Adrenal gland (tissue), 5 donors: ENCODE measurements around the gene PPT1.

ENCODE experiments used
- CTCF ChIP-seq, 6 experiments: fragments of 450-650 bp in 4 of 6; fragments of 200-600 bp in 2 of 6; sonication (generic) in 1 of 6; IDR thresholded peaks; 1 replicate in 5 of 6; 2 replicates in 1 of 6; pipeline versions ENCODE4 v1.5.1 to v1.8.0; 2016 to 2021; ENCODE audit warnings: antibody characterized with exemption in 6 of 6, mild to moderate bottlenecking in 2 of 6, moderate library complexity in 1 of 6
- POLR2A ChIP-seq, 2 donors: fragments of 450-650 bp; IDR thresholded peaks; one replicate each; pipeline ENCODE4 v1.6.1; 2017; ENCODE audit warnings: antibody characterized with exemption in 2 of 2, mild to moderate bottlenecking in 2 of 2, moderate library complexity in 1 of 2
- donor health status: DM: no; HTN: no; CAD: no.

- TF ChIP-seq CTCF (IDR thresholded peaks at IDR 0.05): no peak
- peak; percentile 84 to 88 for TF ChIP-seq POLR2A (IDR thresholded peaks at IDR 0.05)
Observed at GRCh38 chr1:40039757-40040510, 57.1 kb downstream of the PPT1 start.
